ENCODE results near the gene UNC80.

The UNC80 gene

GRCh38 chr2:210009896-210010295 is 238.3 kb downstream of the UNC80 start:
- H3K9ac ChIP-seq (ENCODE audit: low read length) = no peak overlapping the region
- H3K36me3 ChIP-seq (ENCODE audit: control insufficient read depth, insufficient read depth, low read length) = peaks cover 82% of the 10 kb centered on the region
- H3K4me3 ChIP-seq (ENCODE audit: low read depth, low read length) = no peak overlapping the region
- no peaks in the 10 kb centered on the region for H3K9me3 ChIP-seq (ENCODE audit: control insufficient read depth, insufficient read depth, low read depth, low read length)
- H3K27me3 ChIP-seq (ENCODE audit: control insufficient read depth, insufficient read depth, low read length) = no peaks in the 10 kb centered on the region
- H3K27ac ChIP-seq (ENCODE audit: low read depth, low read length) = no peak overlapping the region
- H3K4me1 ChIP-seq (ENCODE audit: control insufficient read depth, insufficient read depth, low read length) = no peaks in the 10 kb centered on the region

DNA sequence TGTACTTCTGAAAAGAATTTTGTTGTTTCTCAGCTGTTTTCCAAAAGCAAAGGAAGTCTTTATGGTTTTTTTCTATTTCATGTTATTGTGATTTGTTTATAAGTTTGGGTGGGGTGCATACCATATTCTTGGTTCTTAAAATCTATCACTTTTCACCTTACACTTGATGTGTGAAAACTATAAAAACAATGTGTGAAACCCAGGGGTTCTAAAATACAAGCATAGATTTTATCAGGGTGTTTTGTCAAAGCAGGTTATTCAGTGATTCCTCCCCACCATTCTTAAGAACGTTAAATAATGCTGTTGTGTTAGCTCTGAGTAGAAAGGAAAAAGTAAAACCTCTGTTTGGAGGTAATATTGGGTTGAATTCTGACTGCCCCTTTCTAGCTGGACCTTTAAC is 248.5 kb downstream of the UNC80 start:
- no peaks in the 10 kb centered on the region for H3K4me1 ChIP-seq (ENCODE audit: control insufficient read depth, insufficient read depth, low read length)
- H3K27ac ChIP-seq (ENCODE audit: low read depth, low read length) = no peak overlapping the region
- peaks cover 93% of the 10 kb centered on the region for H3K36me3 ChIP-seq (ENCODE audit: control insufficient read depth, insufficient read depth, low read length)
- no peaks in the 10 kb centered on the region for H3K9me3 ChIP-seq (ENCODE audit: control insufficient read depth, insufficient read depth, low read depth, low read length)
- H3K9ac ChIP-seq (ENCODE audit: low read length) = no peak overlapping the region
- H3K27me3 ChIP-seq (ENCODE audit: control insufficient read depth, insufficient read depth, low read length) = no peaks in the 10 kb centered on the region
- H3K4me3 ChIP-seq (ENCODE audit: low read depth, low read length) = no peak overlapping the region

- Histone ChIP-seq H3K36me3 (ENCODE audit: control insufficient read depth, insufficient read depth, low read length) (peaks cover 77% of the 10 kb centered on the region), H3K4me3 (ENCODE audit: low read depth, low read length) (no peak overlapping the region), H3K4me1 (ENCODE audit: control insufficient read depth, insufficient read depth, low read length) (no peaks in the 10 kb centered on the region), H3K9me3 (ENCODE audit: control insufficient read depth, insufficient read depth, low read depth, low read length) (no peaks in the 10 kb centered on the region), H3K9ac (ENCODE audit: low read length) (no peak overlapping the region), H3K27ac (ENCODE audit: low read depth, low read length) (no peak overlapping the region), H3K27me3 (ENCODE audit: control insufficient read depth, insufficient read depth, low read length) (no peaks in the 10 kb centered on the region)
Measured at GRCh38 chr2:210022824-210023223, 251.2 kb downstream of the UNC80 start.

- H3K9ac ChIP-seq (ENCODE audit: low read length) = no peak overlapping the region
- peaks cover 29% of the 10 kb centered on the region for H3K36me3 ChIP-seq (ENCODE audit: control insufficient read depth, insufficient read depth, low read length)
- H3K27ac ChIP-seq (ENCODE audit: low read depth, low read length) = no peak overlapping the region
- H3K4me1 ChIP-seq (ENCODE audit: control insufficient read depth, insufficient read depth, low read length) = no peaks in the 10 kb centered on the region
- no peak overlapping the region for H3K4me3 ChIP-seq (ENCODE audit: low read depth, low read length)
- H3K9me3 ChIP-seq (ENCODE audit: control insufficient read depth, insufficient read depth, low read depth, low read length) = no peaks in the 10 kb centered on the region
- H3K27me3 ChIP-seq (ENCODE audit: control insufficient read depth, insufficient read depth, low read length) = no peaks in the 10 kb centered on the region
Measured at GRCh38 chr2:210027608-210028007, 256.0 kb downstream of the UNC80 start.

- Histone ChIP-seq H3K9me3 (ENCODE audit: control insufficient read depth, insufficient read depth, low read depth, low read length) (no peaks in the 10 kb centered on the region), H3K4me3 (ENCODE audit: low read depth, low read length) (no peak overlapping the region)
Measured at GRCh38 chr2:210028178-210028577, 256.5 kb downstream of the UNC80 start.

DNA sequence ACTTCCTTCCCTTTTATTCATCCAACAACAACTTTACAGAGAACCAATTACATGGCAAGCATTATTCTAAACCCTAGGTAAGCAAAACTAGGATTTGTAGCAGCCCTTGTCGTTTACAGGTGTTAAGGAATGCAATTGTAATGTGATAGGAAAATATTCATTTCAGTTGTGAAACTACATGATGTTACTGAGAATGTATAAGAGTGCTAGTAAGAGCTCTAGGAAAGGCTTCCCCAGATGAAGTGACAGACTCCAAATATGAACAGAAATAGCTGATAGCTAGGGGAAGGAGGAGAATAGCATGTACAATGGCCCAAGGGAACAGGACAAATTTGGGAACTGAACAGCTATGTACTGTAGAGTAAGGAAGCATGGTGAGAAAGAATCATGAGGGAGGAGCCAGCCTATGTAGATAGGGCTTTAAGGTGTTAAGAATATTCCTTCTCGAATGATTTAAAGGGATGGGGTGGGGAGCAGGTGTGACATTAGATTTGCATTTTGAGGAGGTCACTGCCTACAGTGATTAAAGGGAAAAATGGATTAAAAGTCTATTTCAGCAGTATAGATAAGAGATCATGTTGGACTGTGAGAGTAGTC is 262.6 kb downstream of the UNC80 start:
- H3K9me3 ChIP-seq (ENCODE audit: control insufficient read depth, insufficient read depth, low read depth, low read length) = no peaks in the 10 kb centered on the region
- no peak overlapping the region for H3K4me3 ChIP-seq (ENCODE audit: low read depth, low read length)
- no peaks in the 10 kb centered on the region for H3K4me1 ChIP-seq (ENCODE audit: control insufficient read depth, insufficient read depth, low read length)
- H3K9ac ChIP-seq (ENCODE audit: low read length) = no peak overlapping the region
- H3K27ac ChIP-seq (ENCODE audit: low read depth, low read length) = no peak overlapping the region
- H3K27me3 ChIP-seq (ENCODE audit: control insufficient read depth, insufficient read depth, low read length) = no peaks in the 10 kb centered on the region
- no peaks in the 10 kb centered on the region for H3K36me3 ChIP-seq (ENCODE audit: control insufficient read depth, insufficient read depth, low read length)

More at GRCh38 chr2:210028178-210028577, 256.5 kb downstream of the UNC80 start:
- H3K4me1 ChIP-seq (ENCODE audit: control insufficient read depth, insufficient read depth, low read length) = no peaks in the 10 kb centered on the region
- H3K27ac ChIP-seq (ENCODE audit: low read depth, low read length) = no peak overlapping the region
- peaks cover 24% of the 10 kb centered on the region for H3K36me3 ChIP-seq (ENCODE audit: control insufficient read depth, insufficient read depth, low read length)
- H3K9ac ChIP-seq (ENCODE audit: low read length) = no peak overlapping the region
- H3K27me3 ChIP-seq (ENCODE audit: control insufficient read depth, insufficient read depth, low read length) = no peaks in the 10 kb centered on the region

- H3K4me3 ChIP-seq (ENCODE audit: low read depth, low read length) = no peak overlapping the region
- no peak overlapping the region for H3K27ac ChIP-seq (ENCODE audit: low read depth, low read length)
- H3K27me3 ChIP-seq (ENCODE audit: control insufficient read depth, insufficient read depth, low read length) = no peaks in the 10 kb centered on the region
- H3K9me3 ChIP-seq (ENCODE audit: control insufficient read depth, insufficient read depth, low read depth, low read length) = no peaks in the 10 kb centered on the region
- no peaks in the 10 kb centered on the region for H3K36me3 ChIP-seq (ENCODE audit: control insufficient read depth, insufficient read depth, low read length)
- no peak overlapping the region for H3K9ac ChIP-seq (ENCODE audit: low read length)
- no peaks in the 10 kb centered on the region for H3K4me1 ChIP-seq (ENCODE audit: control insufficient read depth, insufficient read depth, low read length)
Measured at GRCh38 chr2:210035679-210036078, 264.0 kb downstream of the UNC80 start.

DNA sequence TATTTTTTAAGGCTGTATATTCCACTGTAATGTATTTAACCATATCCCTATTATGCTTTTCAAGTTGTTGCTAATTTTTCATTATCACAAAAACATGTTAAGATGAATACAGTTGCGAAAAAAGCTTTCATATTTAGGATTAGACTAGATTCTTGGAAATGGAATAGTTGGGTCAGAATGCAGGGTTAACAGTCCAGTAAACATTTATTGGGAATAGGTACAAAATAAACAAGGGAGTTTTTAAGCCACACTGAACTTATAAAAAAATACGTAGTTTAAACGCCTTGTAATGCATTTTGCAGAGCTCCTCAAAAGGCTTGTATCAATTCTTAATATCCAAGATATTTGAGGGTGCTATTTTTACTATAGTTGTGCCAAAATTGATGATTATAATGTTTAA is 266.4 kb downstream of the UNC80 start:
- H3K27me3 ChIP-seq (ENCODE audit: control insufficient read depth, insufficient read depth, low read length) = no peaks in the 10 kb centered on the region
- no peak overlapping the region for H3K4me3 ChIP-seq (ENCODE audit: low read depth, low read length)
- H3K4me1 ChIP-seq (ENCODE audit: control insufficient read depth, insufficient read depth, low read length) = no peaks in the 10 kb centered on the region
- no peaks in the 10 kb centered on the region for H3K9me3 ChIP-seq (ENCODE audit: control insufficient read depth, insufficient read depth, low read depth, low read length)
- H3K9ac ChIP-seq (ENCODE audit: low read length) = no peak overlapping the region
- no peaks in the 10 kb centered on the region for H3K36me3 ChIP-seq (ENCODE audit: control insufficient read depth, insufficient read depth, low read length)
- H3K27ac ChIP-seq (ENCODE audit: low read depth, low read length) = no peak overlapping the region

- peaks cover 11% of the 10 kb centered on the region for H3K9me3 ChIP-seq (ENCODE audit: control insufficient read depth, insufficient read depth, low read depth, low read length)
- H3K36me3 ChIP-seq (ENCODE audit: control insufficient read depth, insufficient read depth, low read length) = no peaks in the 10 kb centered on the region
- H3K4me1 ChIP-seq (ENCODE audit: control insufficient read depth, insufficient read depth, low read length) = no peaks in the 10 kb centered on the region
- H3K27ac ChIP-seq (ENCODE audit: low read depth, low read length) = no peak overlapping the region
- H3K27me3 ChIP-seq (ENCODE audit: control insufficient read depth, insufficient read depth, low read length) = no peaks in the 10 kb centered on the region
- no peak overlapping the region for H3K9ac ChIP-seq (ENCODE audit: low read length)
- H3K4me3 ChIP-seq (ENCODE audit: low read depth, low read length) = no peak overlapping the region
Measured at GRCh38 chr2:210046851-210047500, 275.3 kb downstream of the UNC80 start.
